Trophoblast cell (in vitro differentiated cells and primary cell): ENCODE data around the gene HMCN2.

Source experiments
- DNase-seq, 2 donors: peaks; one replicate each; pipeline ENCODE4 v3.0.0-alpha.2; 2016
- H2AFZ ChIP-seq: 2 replicates; pipeline ENCODE4 v1.6.1; 2013; ENCODE audit warnings: low read length, moderate library complexity, mild to moderate bottlenecking; ENCODE audit not compliant: insufficient read depth, poor library complexity
- H2AK5ac ChIP-seq: 2 replicates; pipeline ENCODE4 v1.6.1; 2013; ENCODE audit warnings: mild to moderate bottlenecking, low read length
- H2BK120ac ChIP-seq: 2 replicates; pipeline ENCODE4 v1.6.1; 2013; ENCODE audit warnings: low read length, mild to moderate bottlenecking, moderate library complexity; ENCODE audit not compliant: insufficient read depth, poor library complexity
- H2BK12ac ChIP-seq: 2 replicates; pipeline ENCODE4 v1.6.1; 2013; ENCODE audit warnings: mild to moderate bottlenecking, low read length, moderate library complexity
- H2BK5ac ChIP-seq: 2 replicates; pipeline ENCODE4 v1.6.1; 2013; ENCODE audit warnings: low read length, low read depth, moderate library complexity, mild to moderate bottlenecking; ENCODE audit not compliant: poor library complexity
- H3K14ac ChIP-seq: 2 replicates; pipeline ENCODE4 v1.6.1; 2013; ENCODE audit warnings: mild to moderate bottlenecking, low read length
- H3K18ac ChIP-seq: 2 replicates; pipeline ENCODE4 v1.6.1; 2013; ENCODE audit warnings: mild to moderate bottlenecking, low read length
- H3K23ac ChIP-seq: 2 replicates; pipeline ENCODE4 v1.6.1; 2013; ENCODE audit warnings: low read length
- H3K27ac ChIP-seq: 2 replicates; pipeline ENCODE4 v1.5.1; 2013; ENCODE audit warnings: low read depth, mild to moderate bottlenecking, inconsistent platforms, low read length, moderate library complexity
- H3K27me3 ChIP-seq: 2 replicates; pipeline ENCODE4 v1.6.1; 2013; ENCODE audit warnings: inconsistent platforms, mild to moderate bottlenecking, low read length, moderate library complexity; ENCODE audit not compliant: insufficient read depth
- H3K36me3 ChIP-seq, 2 experiments: 1 replicate in 1 of 2; 2 replicates in 1 of 2; pipeline ENCODE4 v1.6.1; 2013; ENCODE audit warnings: low read length in 2 of 2, mild to moderate bottlenecking in 2 of 2, moderate library complexity in 1 of 2; ENCODE audit not compliant: insufficient read depth in 2 of 2, control insufficient read depth in 1 of 2
- H3K4ac ChIP-seq: 2 replicates; pipeline ENCODE4 v1.6.1; 2013; ENCODE audit warnings: low read depth, mild to moderate bottlenecking, low read length, moderate library complexity
- H3K4me1 ChIP-seq, 2 experiments: 1 replicate in 1 of 2; 2 replicates in 1 of 2; pipeline ENCODE4 v1.6.1; 2013; ENCODE audit warnings: low read length in 2 of 2, mild to moderate bottlenecking in 2 of 2, moderate library complexity in 1 of 2; ENCODE audit not compliant: insufficient read depth in 2 of 2, control insufficient read depth in 1 of 2
- H3K4me2 ChIP-seq: 2 replicates; pipeline ENCODE4 v1.6.1; 2013; ENCODE audit warnings: inconsistent platforms, mild to moderate bottlenecking, low read length, moderate library complexity
- H3K4me3 ChIP-seq: 2 replicates; pipeline ENCODE4 v1.5.1; 2013; ENCODE audit warnings: mild to moderate bottlenecking, low read depth, low read length, inconsistent platforms
- H3K79me1 ChIP-seq: one replicate; pipeline ENCODE4 v1.6.1; 2013; ENCODE audit warnings: low read length
- H3K79me2 ChIP-seq: 2 replicates; pipeline ENCODE4 v1.6.1; 2013; ENCODE audit warnings: low read length, mild to moderate bottlenecking; ENCODE audit not compliant: control insufficient read depth, insufficient read depth, poor library complexity
- H3K9ac ChIP-seq: 2 replicates; pipeline ENCODE4 v1.6.1; 2013; ENCODE audit warnings: mild to moderate bottlenecking, low read length
- H3K9me3 ChIP-seq: 2 replicates; pipeline ENCODE4 v1.6.1; 2013; ENCODE audit warnings: low read depth, mild to moderate bottlenecking, control low read depth, inconsistent platforms, low read length; ENCODE audit not compliant: insufficient read depth
- H4K12ac ChIP-seq: 2 replicates; pipeline ENCODE4 v1.6.1; 2013; ENCODE audit warnings: low read depth, mild to moderate bottlenecking, low read length, moderate library complexity
- H4K8ac ChIP-seq: 2 replicates; pipeline ENCODE4 v1.6.1; 2013; ENCODE audit warnings: low read depth, mild to moderate bottlenecking, low read length, moderate library complexity
- H4K91ac ChIP-seq: one replicate; pipeline ENCODE4 v1.6.1; 2013; ENCODE audit warnings: low read depth, mild to moderate bottlenecking, low read length, moderate library complexity
- WGBS: extraction: QIAGEN DNeasy Blood & Tissue Kit; methylation state at CpG from one replicate; pipeline ENCODE4 v1.1.7; 2013; ENCODE audit warnings: missing lambda C conversion rate; ENCODE audit not compliant: insufficient read length, insufficient coverage; ENCODE audit errors: extremely low coverage; 5-methylcytosine and 5-hydroxymethylcytosine counted together

The HMCN2 gene

DNA sequence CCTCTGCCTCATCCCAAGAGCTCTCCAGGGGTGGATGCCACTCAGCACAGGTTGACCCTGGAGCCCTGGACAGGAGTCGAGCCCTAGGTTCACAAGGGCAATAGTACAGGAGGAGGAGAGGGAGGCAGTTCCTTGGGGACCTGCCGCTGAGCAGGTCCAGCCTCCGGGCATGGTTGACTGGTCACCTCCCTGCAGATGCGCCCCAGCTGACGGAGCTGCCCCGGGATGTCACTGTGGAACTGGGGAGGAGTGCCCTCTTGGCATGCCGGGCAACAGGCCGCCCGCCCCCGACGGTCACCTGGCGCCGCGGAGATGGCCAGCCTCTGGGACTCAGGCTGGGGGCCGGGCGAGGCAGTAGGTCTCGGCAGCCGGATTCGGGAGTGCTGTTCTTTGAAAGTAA lies 53.7 kb downstream of the HMCN2 start:
- Histone ChIP-seq H3K9me3 (no peaks in the 10 kb centered on the region), H3K4ac (no peak overlapping the region), H3K27ac (no peak overlapping the region), H3K18ac (no peak overlapping the region), H3K4me2 (no peak overlapping the region), H2AK5ac (peak overlapping the region; percentile 35), H4K8ac (no peak overlapping the region), H2BK12ac (no peak overlapping the region), H2BK5ac (no peak overlapping the region), H3K23ac (no peak overlapping the region), H4K91ac (no peak overlapping the region), H2AFZ (no peak overlapping the region), H3K36me3 (no peaks in the 10 kb centered on the region), H3K4me3 (no peak overlapping the region), H3K14ac (no peak overlapping the region), H3K79me1 (no peaks in the 10 kb centered on the region), H3K9ac (no peak overlapping the region), H2BK120ac (no peak overlapping the region), H3K27me3 (no peaks in the 10 kb centered on the region), H4K12ac (no peak overlapping the region), H3K4me1 (peaks cover 3 to 4% of the 10 kb centered on the region in 2 experiments), H3K79me2 (no peaks in the 10 kb centered on the region)
- WGBS = no CpG with 5 or more reads among the region's 19 CpGs
- DNase-seq = no peak

DNA sequence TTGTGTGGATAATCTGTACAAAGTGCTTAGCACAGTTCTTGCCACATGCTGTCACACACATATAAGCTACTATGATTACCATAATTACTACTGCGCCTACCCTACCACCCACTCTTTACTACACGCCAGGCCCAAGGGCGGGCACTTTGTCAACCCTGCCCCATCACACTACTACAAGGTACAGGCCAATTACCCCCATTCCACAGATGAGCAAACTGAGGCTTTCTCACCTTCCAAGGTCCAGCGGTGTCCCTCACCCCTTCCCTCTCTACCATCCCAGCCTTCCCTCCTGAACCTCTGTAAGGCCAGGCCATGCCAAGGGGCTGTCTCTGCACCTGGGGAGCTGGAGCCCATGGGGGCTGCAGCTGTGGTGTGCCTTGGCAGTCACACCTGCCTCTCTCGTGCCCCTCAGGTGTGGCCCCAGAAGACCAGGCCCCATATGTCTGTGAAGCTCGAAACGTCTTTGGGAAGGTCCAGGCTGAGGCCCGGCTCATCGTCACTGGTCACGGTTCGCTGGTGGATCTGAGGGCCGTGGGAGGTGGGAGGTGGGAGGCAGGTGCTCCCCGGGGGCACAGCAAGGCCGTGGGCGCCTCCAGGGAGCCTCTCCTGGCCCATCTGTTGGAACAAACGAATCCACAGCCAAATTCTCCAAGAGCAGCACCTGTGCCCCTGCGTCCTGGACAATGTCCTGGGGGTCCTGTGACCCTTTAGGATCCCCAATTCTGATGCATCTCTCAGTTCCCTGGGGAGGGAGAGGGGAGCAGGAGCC lies 54.6 kb downstream of the HMCN2 start:
- no peak overlapping the region for H3K9ac ChIP-seq
- no peaks in the 10 kb centered on the region for H3K9me3 ChIP-seq
- H2BK120ac ChIP-seq = no peak overlapping the region
- no peak overlapping the region for H3K14ac ChIP-seq
- no peak overlapping the region for H2BK5ac ChIP-seq
- no peak for DNase-seq
- no peak overlapping the region for H4K8ac ChIP-seq
- no peak overlapping the region for H3K18ac ChIP-seq
- peaks cover 3 to 4% of the 10 kb centered on the region in 2 experiments for H3K4me1 ChIP-seq
- no peak overlapping the region for H4K91ac ChIP-seq
- H3K4me2 ChIP-seq = no peak overlapping the region
- WGBS = no CpG with 5 or more reads among the region's 17 CpGs
- H2BK12ac ChIP-seq = no peak overlapping the region
- H2AK5ac ChIP-seq = no peak overlapping the region
- H3K79me1 ChIP-seq = no peaks in the 10 kb centered on the region
- H3K79me2 ChIP-seq = no peaks in the 10 kb centered on the region
- no peak overlapping the region for H3K27ac ChIP-seq
- H4K12ac ChIP-seq = no peak overlapping the region
- no peak overlapping the region for H3K4me3 ChIP-seq
- H2AFZ ChIP-seq = no peak overlapping the region
- H3K23ac ChIP-seq = no peak overlapping the region
- no peaks in the 10 kb centered on the region for H3K27me3 ChIP-seq
- H3K4ac ChIP-seq = no peak overlapping the region
- H3K36me3 ChIP-seq = no peaks in the 10 kb centered on the region

- no peak overlapping the region for H2BK120ac ChIP-seq
- H4K91ac ChIP-seq = no peak overlapping the region
- no peak overlapping the region for H3K14ac ChIP-seq
- H2BK5ac ChIP-seq = no peak overlapping the region
- no peak overlapping the region for H4K8ac ChIP-seq
- peaks cover 9 to 11% of the 10 kb centered on the region in 2 experiments for H3K4me1 ChIP-seq
- no peaks in the 10 kb centered on the region for H3K9me3 ChIP-seq
- no peak overlapping the region for H3K4me2 ChIP-seq
- no peaks in the 10 kb centered on the region for H3K27me3 ChIP-seq
- no peak overlapping the region for H4K12ac ChIP-seq
- H3K4ac ChIP-seq = no peak overlapping the region
- no peak overlapping the region for H2AFZ ChIP-seq
- no peak overlapping the region for H3K9ac ChIP-seq
- H3K79me2 ChIP-seq = no peaks in the 10 kb centered on the region
- H3K79me1 ChIP-seq = peaks cover 4% of the 10 kb centered on the region
- H3K18ac ChIP-seq = no peak overlapping the region
- DNase-seq = peak in 1 of 2 donors; percentile 32
- H2AK5ac ChIP-seq = no peak overlapping the region
- H3K36me3 ChIP-seq = no peaks in the 10 kb centered on the region
- no CpG with 5 or more reads among the region's 29 CpGs for WGBS
- no peak overlapping the region for H2BK12ac ChIP-seq
- no peak overlapping the region for H3K23ac ChIP-seq
- no peak overlapping the region for H3K4me3 ChIP-seq
- no peak overlapping the region for H3K27ac ChIP-seq
These were observed 55.3 kb downstream of the HMCN2 start for GRCh38 chr9:130320723-130321481.

GRCh38 chr9:130321539-130321938 lies 56.0 kb downstream of the HMCN2 start:
- H2BK5ac ChIP-seq = no peak overlapping the region
- no peak overlapping the region for H3K27ac ChIP-seq
- H3K14ac ChIP-seq = no peak overlapping the region
- H2BK120ac ChIP-seq = no peak overlapping the region
- H3K4me3 ChIP-seq = no peak overlapping the region
- H4K91ac ChIP-seq = no peak overlapping the region
- H3K4me2 ChIP-seq = no peak overlapping the region
- H2BK12ac ChIP-seq = no peak overlapping the region
- H3K23ac ChIP-seq = no peak overlapping the region
- H3K9me3 ChIP-seq = no peaks in the 10 kb centered on the region
- peaks cover 4% of the 10 kb centered on the region for H3K79me1 ChIP-seq
- peak; percentile 36 to 79 for DNase-seq
- no peaks in the 10 kb centered on the region for H3K79me2 ChIP-seq
- no peak overlapping the region for H2AK5ac ChIP-seq
- no peak overlapping the region for H3K9ac ChIP-seq
- no peak overlapping the region for H4K8ac ChIP-seq
- no peak overlapping the region for H3K4ac ChIP-seq
- H3K18ac ChIP-seq = no peak overlapping the region
- H3K4me1 ChIP-seq = peaks cover 10 to 16% of the 10 kb centered on the region in 2 experiments
- no peak overlapping the region for H4K12ac ChIP-seq
- H2AFZ ChIP-seq = no peak overlapping the region
- no peaks in the 10 kb centered on the region for H3K27me3 ChIP-seq
- WGBS = no CpG with 5 or more reads among the region's 14 CpGs
- H3K36me3 ChIP-seq = no peaks in the 10 kb centered on the region
